HepG2 (cell line): ENCODE results near the gene FAM222A. TPM values are rescaled to one million over a fixed set of nuclear protein-coding genes. Genes with fewer than 3 reads are reported as not detected.

Experiments used
- E2F5 ChIP-seq: sonication (generic); formaldehyde crosslinking; conservative IDR thresholded peaks from 2 replicates; pipeline ENCODE4 v1.4.0; 2020; ENCODE audit warnings: missing genetic modification reagents
- GATAD2A ChIP-seq: IDR thresholded peaks from 2 replicates; pipeline ENCODE4 v1.6.1; 2016
- HINFP ChIP-seq: sonication (generic); formaldehyde crosslinking; IDR thresholded peaks from 2 replicates; pipeline ENCODE4 v1.4.0; 2020; ENCODE audit warnings: low read depth, mild to moderate bottlenecking, missing genetic modification reagents
- HMG20B ChIP-seq: conservative IDR thresholded peaks from 2 replicates; pipeline ENCODE4 v1.6.1; 2016; ENCODE audit warnings: missing genetic modification reagents, missing compliant biosample characterization
- HNF1A ChIP-seq, 2 experiments: sonication (generic) in 1 of 2; formaldehyde crosslinking in 1 of 2; IDR thresholded peaks; 2 replicates each; pipeline versions ENCODE4 v1.4.0 to v1.6.1; 2016 to 2020; ENCODE audit warnings: borderline replicate concordance in 1 of 2, low read depth in 1 of 2, mild to moderate bottlenecking in 1 of 2, missing genetic modification reagents in 1 of 2
- SIX1 ChIP-seq: sonication (generic); formaldehyde crosslinking; IDR thresholded peaks from 2 replicates; pipeline ENCODE4 v1.4.0; 2020; ENCODE audit warnings: missing genetic modification reagents, borderline replicate concordance
- SOX5 ChIP-seq: IDR thresholded peaks from 2 replicates; pipeline ENCODE4 v1.6.1; 2016; ENCODE audit warnings: borderline replicate concordance
- ZFP91 ChIP-seq: sonication (generic); formaldehyde crosslinking; IDR thresholded peaks from 2 replicates; pipeline ENCODE4 v1.9.0; 2022; ENCODE audit warnings: missing genetic modification reagents, mild to moderate bottlenecking, borderline replicate concordance
- ZNF331 ChIP-seq: sonication (generic); formaldehyde crosslinking; IDR thresholded peaks from 2 replicates; pipeline ENCODE4 v1.4.0; 2020; ENCODE audit warnings: missing genetic modification reagents
- ZNF414 ChIP-seq: sonication (generic); formaldehyde crosslinking; IDR thresholded peaks from 2 replicates; pipeline ENCODE4 v1.5.0; 2020; ENCODE audit warnings: missing genetic modification reagents
- ZNF510 ChIP-seq: sonication (generic); formaldehyde crosslinking; IDR thresholded peaks from 2 replicates; pipeline ENCODE4 v1.4.0; 2020; ENCODE audit warnings: low read depth, mild to moderate bottlenecking, missing genetic modification reagents
- ZNF687 ChIP-seq: sonication (generic); formaldehyde crosslinking; IDR thresholded peaks from 2 replicates; pipeline ENCODE4 v1.5.1; 2020; ENCODE audit warnings: mild to moderate bottlenecking, missing genetic modification reagents, moderate library complexity
- ZSCAN25 ChIP-seq: sonication (generic); formaldehyde crosslinking; IDR thresholded peaks from 2 replicates; pipeline ENCODE4 v1.8.0; 2022; ENCODE audit warnings: mild to moderate bottlenecking, missing genetic modification reagents
- polyA plus RNA-seq, 8 experiments: library from polyadenylated mRNA; depleted of rRNA in 3 of 8; stranded (reverse) in 7 of 8; unstranded in 1 of 8; fragments of >200 nt; fragmentation: Illumina TruSeq in 4 of 8; extraction: Trizol in 4 of 8; gene quantifications; 2 replicates each; pipeline versions ENCODE4 v1.2.1 to v1.2.3, GENCODE V29; 2011 to 2016; ENCODE audit warnings: low read depth in 4 of 8, missing spikeins in 1 of 8, mixed read lengths in 1 of 8; ENCODE audit not compliant: insufficient read depth in 1 of 8
- total RNA-seq, 5 experiments: library from RNA; depleted of rRNA; stranded (reverse); fragments of >200 nt; fragmentation: Illumina TruSeq; extraction: Trizol; gene quantifications; 2 replicates each; pipeline ENCODE4 v1.2.3, GENCODE V29; 2016; ENCODE audit warnings: low read depth in 1 of 5

The FAM222A gene
- total and polyA plus RNA-seq, 2 of the 13 experiments (the other 11 are each of a cell fraction or from before 2014, with no cell fraction given), result 2.7 to 9.6 TPM

GRCh38 chr12:109737631-109738030, 24.0 kb downstream of the FAM222A start (continued):
- TF ChIP-seq ZNF687 (CRISPR knock-in tag) (peak; percentile 12; the same call in 1 of the 2 replicates), HMG20B (0 out of 2 replicates have a peak, but pooled peaks have one; percentile 45), SIX1 (CRISPR knock-in tag) (peak; percentile 46; the same call in 1 of the 2 replicates), ZFP91 (CRISPR knock-in tag) (0 out of 2 replicates have a peak, but pooled peaks have one; percentile 1), GATAD2A (0 out of 2 replicates have a peak, but pooled peaks have one; percentile 49), E2F5 (CRISPR knock-in tag) (no peak), ZNF510 (no peak), ZNF414 (CRISPR knock-in tag) (no peak), HNF1A (IDR thresholded peaks at IDR 0.05; ENCODE audit: low read depth) (peak; percentile 87), HNF1A (CRISPR knock-in tag; IDR thresholded peaks at IDR 0.05; ENCODE audit: borderline replicate concordance) (peak; percentile 94), SOX5 (CRISPR knock-in tag) (peak; percentile 13; the same call in 1 of the 2 replicates), ZNF331 (peak; percentile 39; the same call in 1 of the 2 replicates), HINFP (CRISPR knock-in tag) (no peak), ZSCAN25 (CRISPR knock-in tag) (no peak)
